ENCODE measurements around the gene CD79B.

The CD79B gene

DNA sequence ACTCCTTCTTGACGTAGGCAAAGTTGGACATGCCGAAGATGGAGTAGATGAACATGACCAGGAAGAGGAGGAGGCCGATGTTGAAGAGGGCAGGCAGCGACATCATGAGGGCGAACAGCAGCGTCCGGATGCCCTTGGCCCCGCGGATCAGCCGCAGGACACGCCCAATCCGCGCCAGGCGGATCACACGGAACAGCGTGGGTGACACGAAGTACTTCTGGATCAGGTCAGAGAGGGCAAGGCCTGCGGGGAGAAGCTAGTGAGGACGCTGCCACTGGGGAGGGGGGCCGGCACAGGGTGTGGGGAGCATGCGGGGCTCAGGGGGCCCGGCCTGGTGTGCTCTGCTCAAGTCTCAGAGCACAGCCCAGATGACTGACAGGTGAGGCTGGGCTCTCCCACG, 9.6 kb upstream of the CD79B start:
- H3K27me3 ChIP-seq (ENCODE audit: control insufficient read depth in 1 of 2, insufficient read depth in 2 of 2, low read length in 2 of 2), result no peaks in the 10 kb centered on the region
- H3K9me3 ChIP-seq (ENCODE audit: low read length), result no peaks in the 10 kb centered on the region
- no peak overlapping the region for H3K9ac ChIP-seq (ENCODE audit: low read length)
- no peak overlapping the region for H3K27ac ChIP-seq (ENCODE audit: low read depth, low read length)
- H3K36me3 ChIP-seq (ENCODE audit: insufficient read depth, low read length), result no peaks in the 10 kb centered on the region
- no peaks in the 10 kb centered on the region for H3K4me1 ChIP-seq (ENCODE audit: insufficient read depth, low read length)
- no peak overlapping the region for H3K4me3 ChIP-seq (ENCODE audit: low read depth in 1 of 2, low read length in 2 of 2)

DNA sequence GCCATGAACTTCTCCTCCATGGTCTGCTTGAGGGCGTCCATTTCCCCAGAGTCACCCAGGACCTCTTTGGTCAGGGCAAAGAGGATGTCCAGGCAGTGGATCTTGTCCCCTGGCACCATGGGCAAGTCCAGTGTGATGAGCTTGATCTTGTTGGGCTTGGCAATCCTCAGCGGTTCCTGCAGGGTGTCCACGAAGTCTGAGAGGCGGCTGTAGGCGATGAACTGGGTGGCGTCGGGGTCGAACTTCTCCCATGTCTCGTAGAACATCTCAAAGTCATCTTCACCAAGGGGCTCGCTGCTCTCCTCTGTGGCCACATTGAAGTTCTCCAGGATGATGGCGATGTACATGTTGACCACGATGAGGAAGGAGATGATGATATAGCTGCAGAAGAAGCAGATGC, 9.0 kb upstream of the CD79B start:
- Histone ChIP-seq H3K4me1 (ENCODE audit: insufficient read depth, low read length) (no peaks in the 10 kb centered on the region), H3K4me3 (ENCODE audit: low read depth in 1 of 2, low read length in 2 of 2) (no peak overlapping the region), H3K36me3 (ENCODE audit: insufficient read depth, low read length) (no peaks in the 10 kb centered on the region)

DNA sequence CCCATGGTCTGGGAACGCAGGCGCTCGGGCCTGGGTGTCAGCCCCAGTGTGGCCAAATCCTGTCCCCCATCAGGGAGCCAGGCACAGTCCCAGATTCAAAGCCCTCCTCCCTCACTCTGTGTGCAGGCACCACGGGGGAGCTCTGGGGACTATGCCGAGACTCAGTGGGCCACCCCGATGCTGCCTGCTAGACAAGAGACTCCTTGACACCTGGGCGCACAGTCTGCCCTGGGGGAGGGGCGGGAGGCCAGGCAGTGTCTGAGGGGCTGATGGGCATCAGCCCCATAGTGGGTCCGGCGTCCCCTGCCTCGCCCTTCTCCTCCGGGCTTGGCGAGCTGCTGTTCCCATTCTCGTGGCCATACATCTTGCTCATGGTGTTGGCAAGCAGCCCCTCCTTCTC, 8.5 kb upstream of the CD79B start:
- H3K9ac ChIP-seq (ENCODE audit: low read length), result no peak overlapping the region
- no peaks in the 10 kb centered on the region for H3K27me3 ChIP-seq (ENCODE audit: control insufficient read depth in 1 of 2, insufficient read depth in 2 of 2, low read length in 2 of 2)
- H3K4me3 ChIP-seq (ENCODE audit: low read depth in 1 of 2, low read length in 2 of 2), result no peak overlapping the region
- no peaks in the 10 kb centered on the region for H3K36me3 ChIP-seq (ENCODE audit: insufficient read depth, low read length)
- no peak overlapping the region for H3K27ac ChIP-seq (ENCODE audit: low read depth, low read length)
- no peaks in the 10 kb centered on the region for H3K4me1 ChIP-seq (ENCODE audit: insufficient read depth, low read length)
- H3K9me3 ChIP-seq (ENCODE audit: low read length), result no peaks in the 10 kb centered on the region

More for the DNA sequence above, 9.0 kb upstream of the CD79B start:
- H3K9me3 ChIP-seq (ENCODE audit: low read length), result no peaks in the 10 kb centered on the region
- H3K9ac ChIP-seq (ENCODE audit: low read length), result no peak overlapping the region
- no peaks in the 10 kb centered on the region for H3K27me3 ChIP-seq (ENCODE audit: control insufficient read depth in 1 of 2, insufficient read depth in 2 of 2, low read length in 2 of 2)
- no peak overlapping the region for H3K27ac ChIP-seq (ENCODE audit: low read depth, low read length)

DNA sequence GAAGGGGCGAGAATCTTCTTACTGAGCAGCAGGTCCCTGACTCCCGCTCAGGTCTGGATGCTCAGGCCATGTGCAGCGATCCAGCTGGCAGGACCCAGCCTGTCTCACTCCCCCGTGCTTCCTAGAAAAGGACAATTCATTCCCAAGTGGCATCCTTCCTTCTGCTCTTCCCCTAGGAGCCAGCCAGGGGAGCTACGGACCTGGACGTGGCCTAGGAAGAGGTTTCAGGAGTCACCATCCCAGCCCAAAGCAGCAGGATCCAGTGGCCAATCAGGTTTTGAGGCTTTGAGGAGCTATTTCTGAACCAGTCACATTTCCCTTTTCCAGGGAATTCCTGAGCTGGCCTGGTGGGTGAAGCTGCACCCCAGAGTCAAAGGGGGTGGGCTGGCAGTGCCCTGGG, 7.8 kb upstream of the CD79B start:
- H3K9me3 ChIP-seq (ENCODE audit: low read length), result no peaks in the 10 kb centered on the region
- no peak overlapping the region for H3K4me3 ChIP-seq (ENCODE audit: low read depth in 1 of 2, low read length in 2 of 2)
- H3K27ac ChIP-seq (ENCODE audit: low read depth, low read length), result no peak overlapping the region
- H3K27me3 ChIP-seq (ENCODE audit: control insufficient read depth in 1 of 2, insufficient read depth in 2 of 2, low read length in 2 of 2), result no peaks in the 10 kb centered on the region
- no peaks in the 10 kb centered on the region for H3K36me3 ChIP-seq (ENCODE audit: insufficient read depth, low read length)
- no peaks in the 10 kb centered on the region for H3K4me1 ChIP-seq (ENCODE audit: insufficient read depth, low read length)
- H3K9ac ChIP-seq (ENCODE audit: low read length), result no peak overlapping the region

DNA sequence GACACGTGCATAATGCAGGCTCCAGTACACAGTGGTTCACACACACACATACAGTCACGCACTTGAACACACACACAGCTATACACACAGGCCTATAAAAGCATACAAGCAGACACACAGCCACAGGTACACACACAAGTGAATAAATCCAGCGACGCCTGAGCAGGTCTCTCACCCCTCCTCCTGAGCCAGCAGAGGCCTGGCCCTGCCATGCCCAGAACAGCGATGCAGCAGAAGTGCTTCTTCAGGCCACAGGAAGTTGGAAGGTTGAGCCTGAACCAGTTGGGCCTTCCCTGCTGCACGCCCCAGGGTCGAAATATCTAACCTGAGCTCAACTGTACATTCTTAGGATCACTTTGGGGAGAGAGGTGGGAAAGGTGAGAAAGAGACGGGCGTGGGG, 7.3 kb upstream of the CD79B start:
- H3K4me1 ChIP-seq (ENCODE audit: insufficient read depth, low read length), result no peaks in the 10 kb centered on the region
- H3K36me3 ChIP-seq (ENCODE audit: insufficient read depth, low read length), result no peaks in the 10 kb centered on the region
- H3K27me3 ChIP-seq (ENCODE audit: control insufficient read depth in 1 of 2, insufficient read depth in 2 of 2, low read length in 2 of 2), result no peaks in the 10 kb centered on the region
- H3K4me3 ChIP-seq (ENCODE audit: low read depth in 1 of 2, low read length in 2 of 2), result no peak overlapping the region
- H3K9me3 ChIP-seq (ENCODE audit: low read length), result no peaks in the 10 kb centered on the region
- no peak overlapping the region for H3K27ac ChIP-seq (ENCODE audit: low read depth, low read length)
- H3K9ac ChIP-seq (ENCODE audit: low read length), result no peak overlapping the region

DNA sequence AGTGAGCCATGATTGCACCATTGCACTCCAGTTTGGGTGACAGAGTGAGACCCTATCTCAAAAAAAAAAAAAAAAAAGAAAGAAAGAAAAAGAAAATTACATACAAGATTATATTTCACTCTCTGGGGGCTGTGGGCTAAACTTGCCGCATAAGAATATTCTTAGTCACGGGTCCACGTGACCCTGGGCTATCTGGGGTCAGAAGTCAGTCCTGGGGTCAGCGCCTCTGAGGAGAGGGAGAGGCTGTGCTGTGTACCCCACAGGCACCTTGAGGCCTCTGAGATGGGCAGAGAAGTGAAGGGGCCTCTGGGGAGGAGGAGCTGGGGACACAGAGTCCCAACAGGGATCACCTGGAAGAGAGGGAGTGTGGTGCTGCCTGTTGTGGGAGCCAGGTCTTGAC, 5.8 kb upstream of the CD79B start:
- no peak overlapping the region for H3K9ac ChIP-seq (ENCODE audit: low read length)

DNA sequence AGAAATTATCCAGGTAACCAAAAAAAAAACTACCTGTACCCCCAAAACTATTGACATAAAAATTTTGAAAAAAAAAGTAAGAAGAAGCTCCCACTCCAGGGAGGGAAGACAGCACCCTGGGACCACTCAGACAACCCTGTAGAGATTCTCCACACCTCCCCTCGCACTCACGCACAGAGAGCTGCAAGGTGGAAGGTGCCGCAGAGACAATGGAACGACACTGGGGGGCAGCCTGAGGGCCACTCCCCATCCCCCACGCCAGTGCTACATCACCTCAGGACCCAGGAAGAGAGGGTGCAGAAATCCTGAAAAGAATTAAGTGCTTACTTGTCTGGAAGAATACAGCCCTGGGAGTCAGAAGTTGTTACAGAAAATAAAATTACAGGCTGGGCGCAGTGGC, 5.2 kb upstream of the CD79B start:
- no peaks in the 10 kb centered on the region for H3K4me1 ChIP-seq (ENCODE audit: insufficient read depth, low read length)
- H3K27ac ChIP-seq (ENCODE audit: low read depth, low read length), result no peak overlapping the region
- no peak overlapping the region for H3K9ac ChIP-seq (ENCODE audit: low read length)
- H3K4me3 ChIP-seq (ENCODE audit: low read depth in 1 of 2, low read length in 2 of 2), result no peak overlapping the region
- H3K36me3 ChIP-seq (ENCODE audit: insufficient read depth, low read length), result no peaks in the 10 kb centered on the region
- peaks cover 0 to 3% of the 10 kb centered on the region in 2 donors for H3K27me3 ChIP-seq (ENCODE audit: control insufficient read depth in 1 of 2, insufficient read depth in 2 of 2, low read length in 2 of 2)
- H3K9me3 ChIP-seq (ENCODE audit: low read length), result no peaks in the 10 kb centered on the region

More for the DNA sequence above, 5.8 kb upstream of the CD79B start:
- Histone ChIP-seq H3K4me1 (ENCODE audit: insufficient read depth, low read length) (no peaks in the 10 kb centered on the region), H3K36me3 (ENCODE audit: insufficient read depth, low read length) (no peaks in the 10 kb centered on the region), H3K4me3 (ENCODE audit: low read depth in 1 of 2, low read length in 2 of 2) (no peak overlapping the region), H3K27me3 (ENCODE audit: control insufficient read depth in 1 of 2, insufficient read depth in 2 of 2, low read length in 2 of 2) (no peaks in the 10 kb centered on the region), H3K9me3 (ENCODE audit: low read length) (no peaks in the 10 kb centered on the region), H3K27ac (ENCODE audit: low read depth, low read length) (no peak overlapping the region)

DNA sequence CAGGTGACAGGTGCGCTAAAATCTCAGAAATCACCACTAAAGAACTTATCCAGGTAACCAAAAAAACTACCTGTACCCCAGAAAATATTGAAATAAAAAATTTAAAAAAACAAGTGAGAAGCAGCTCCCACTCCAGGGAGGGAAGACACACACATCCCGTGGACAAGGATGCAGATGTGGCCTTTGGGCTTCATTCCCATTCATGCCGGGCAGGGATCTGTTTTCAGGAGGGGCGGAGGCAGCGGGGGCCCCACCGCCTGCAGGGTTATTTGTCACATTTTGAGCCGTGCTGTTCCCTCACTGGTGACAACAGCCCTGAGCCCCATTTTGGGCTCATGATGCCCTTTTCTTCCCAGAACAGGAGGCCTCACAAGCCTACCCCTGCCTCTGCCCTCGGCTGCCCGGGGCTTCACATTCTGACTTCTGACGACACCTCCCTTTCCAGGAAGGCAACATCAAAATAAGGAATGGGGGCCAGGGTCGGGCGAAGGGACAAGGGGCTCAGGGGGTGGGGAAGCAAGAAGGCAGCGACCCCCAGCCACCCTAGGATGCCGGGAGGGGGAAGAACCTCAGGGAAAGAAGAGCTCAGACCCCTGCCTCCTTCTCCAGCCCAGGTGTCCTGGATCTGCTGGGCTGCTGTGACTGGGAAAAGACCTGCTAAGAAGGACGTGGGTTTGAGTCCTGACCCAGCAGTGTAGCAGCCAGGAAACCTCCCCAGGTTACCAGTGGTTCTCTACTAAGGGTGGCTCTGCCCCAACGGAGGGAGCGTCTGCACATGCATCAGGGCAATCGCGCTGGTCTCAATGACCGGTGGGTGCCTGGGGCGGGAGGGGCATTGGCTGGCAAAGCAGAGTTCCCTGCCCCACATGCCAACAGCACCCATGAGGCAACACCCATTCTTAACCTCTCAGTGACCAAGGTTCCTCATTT, 2.3 kb upstream of the CD79B start:
- peaks cover 0 to 4% of the 10 kb centered on the region in 2 donors for H3K27me3 ChIP-seq (ENCODE audit: control insufficient read depth in 1 of 2, insufficient read depth in 2 of 2, low read length in 2 of 2)

DNA sequence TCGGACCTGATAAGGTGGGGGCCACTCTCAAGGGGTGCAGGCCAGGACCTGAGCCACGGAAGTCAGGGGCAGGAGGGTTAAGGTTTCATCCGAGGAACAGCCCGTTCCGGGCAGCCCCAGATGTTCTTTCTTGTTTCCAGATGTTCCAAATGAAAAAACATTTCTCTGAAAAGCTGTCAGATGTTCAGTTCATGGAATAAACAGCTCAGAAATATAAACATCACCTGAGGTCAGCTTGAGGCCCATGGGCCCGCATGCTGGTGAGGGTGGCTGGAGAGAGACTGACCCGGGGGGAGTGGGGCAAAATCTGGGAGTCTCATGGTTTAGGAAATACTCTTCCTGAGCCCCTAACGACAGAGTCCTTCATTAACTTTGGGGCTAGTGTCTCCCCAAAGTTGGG, 1.5 kb upstream of the CD79B start:
- Histone ChIP-seq H3K4me3 (ENCODE audit: low read depth in 1 of 2, low read length in 2 of 2) (no peak overlapping the region), H3K27me3 (ENCODE audit: control insufficient read depth in 1 of 2, insufficient read depth in 2 of 2, low read length in 2 of 2) (peaks cover 0 to 4% of the 10 kb centered on the region in 2 donors), H3K4me1 (ENCODE audit: insufficient read depth, low read length) (no peaks in the 10 kb centered on the region), H3K27ac (ENCODE audit: low read depth, low read length) (no peak overlapping the region), H3K9ac (ENCODE audit: low read length) (no peak overlapping the region), H3K36me3 (ENCODE audit: insufficient read depth, low read length) (no peaks in the 10 kb centered on the region), H3K9me3 (ENCODE audit: low read length) (no peaks in the 10 kb centered on the region)

More for the DNA sequence above, 2.3 kb upstream of the CD79B start:
- no peak overlapping the region for H3K27ac ChIP-seq (ENCODE audit: low read depth, low read length)
- H3K4me1 ChIP-seq (ENCODE audit: insufficient read depth, low read length), result no peaks in the 10 kb centered on the region
- no peaks in the 10 kb centered on the region for H3K36me3 ChIP-seq (ENCODE audit: insufficient read depth, low read length)
- H3K9me3 ChIP-seq (ENCODE audit: low read length), result no peaks in the 10 kb centered on the region
- H3K9ac ChIP-seq (ENCODE audit: low read length), result no peak overlapping the region
- H3K4me3 ChIP-seq (ENCODE audit: low read depth in 1 of 2, low read length in 2 of 2), result no peak overlapping the region

DNA sequence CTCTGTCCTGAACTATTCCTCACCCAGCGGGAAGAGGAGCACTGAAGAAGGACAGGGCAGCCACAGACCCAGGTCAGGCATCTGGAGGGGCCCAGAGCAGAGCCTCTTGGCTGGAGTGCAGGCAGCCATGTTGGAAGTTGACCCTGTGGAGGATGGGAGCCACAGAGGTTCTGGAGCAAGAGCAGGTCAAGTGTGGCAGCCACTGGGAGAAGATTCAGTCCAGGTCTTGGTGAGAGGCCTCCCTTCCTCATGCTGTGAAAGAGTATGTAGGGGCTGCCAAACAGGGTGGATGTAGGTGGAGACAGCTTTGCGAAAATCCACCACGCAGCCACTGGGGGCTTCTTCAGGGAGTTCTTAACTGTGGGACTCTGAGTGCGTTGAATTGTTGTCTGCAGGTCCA, 590 bp upstream of the CD79B start:
- Histone ChIP-seq H3K36me3 (ENCODE audit: insufficient read depth, low read length) (no peaks in the 10 kb centered on the region), H3K4me3 (ENCODE audit: low read depth in 1 of 2, low read length in 2 of 2) (no peak overlapping the region), H3K4me1 (ENCODE audit: insufficient read depth, low read length) (no peaks in the 10 kb centered on the region), H3K27ac (ENCODE audit: low read depth, low read length) (no peak overlapping the region), H3K9ac (ENCODE audit: low read length) (no peak overlapping the region), H3K9me3 (ENCODE audit: low read length) (no peaks in the 10 kb centered on the region), H3K27me3 (ENCODE audit: control insufficient read depth in 1 of 2, insufficient read depth in 2 of 2, low read length in 2 of 2) (peaks cover 0 to 4% of the 10 kb centered on the region in 2 donors)

DNA sequence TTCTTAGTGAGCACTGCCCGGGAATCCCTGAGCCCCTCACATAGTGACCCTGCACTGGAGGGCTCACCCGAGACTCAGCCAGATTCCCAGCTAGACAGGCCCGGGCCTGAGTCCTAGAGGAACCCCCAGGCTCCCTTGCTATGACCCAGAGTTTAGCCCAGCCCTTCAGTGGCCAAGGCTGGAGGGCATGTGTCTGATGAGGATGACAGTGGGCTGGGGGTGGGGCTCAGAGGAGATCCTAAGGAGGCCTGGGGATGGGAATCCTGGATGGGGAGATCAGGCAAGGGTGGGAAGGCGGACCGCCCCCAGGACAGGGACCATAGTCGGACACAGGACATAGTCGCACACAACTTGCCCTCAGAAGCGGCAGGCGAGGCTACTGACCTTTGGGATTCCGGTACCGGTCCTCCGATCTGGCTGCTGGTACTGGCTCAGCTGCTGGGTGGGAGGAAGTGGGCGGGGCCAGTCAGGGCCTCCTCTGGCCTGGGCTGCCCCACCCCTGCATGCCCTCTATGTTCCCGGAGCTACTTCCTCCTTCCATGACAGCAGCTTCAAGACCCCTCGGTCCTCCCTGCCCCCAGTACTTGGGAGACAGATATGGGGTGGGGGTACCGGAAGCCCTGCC, 1.1 kb downstream of the CD79B start:
- Histone ChIP-seq H3K4me1 (ENCODE audit: insufficient read depth, low read length) (no peaks in the 10 kb centered on the region), H3K4me3 (ENCODE audit: low read depth in 1 of 2, low read length in 2 of 2) (no peak overlapping the region), H3K27ac (ENCODE audit: low read depth, low read length) (no peak overlapping the region), H3K27me3 (ENCODE audit: control insufficient read depth in 1 of 2, insufficient read depth in 2 of 2, low read length in 2 of 2) (peaks cover 0 to 4% of the 10 kb centered on the region in 2 donors), H3K9ac (ENCODE audit: low read length) (no peak overlapping the region), H3K36me3 (ENCODE audit: insufficient read depth, low read length) (no peaks in the 10 kb centered on the region), H3K9me3 (ENCODE audit: low read length) (no peaks in the 10 kb centered on the region)
